Activated CD4-positive, alpha-beta T cell treated with anti-CD3 and anti-CD28 coated beads, Interleukin-2, amount 50 U/mL, for 48 hours (primary cell): ENCODE measurements around the gene IHH.

Experiments
- DNase-seq, 2 experiments: peaks; one replicate each; pipeline ENCODE4 v3.0.0-alpha.2; 2020

Gene IHH

GRCh38 chr2:219060821-219061791 lies at the start of gene IHH:
Gene IHH (minus strand): TSS chr2:219060921. CDS start chr2:219060467, 454 bp downstream.
- DNase-seq, result peak; percentile 16 to 17

- peak; percentile 54 to 65 for DNase-seq
Observed at GRCh38 chr2:219109471-219109870, 48.8 kb upstream of the IHH start.

GRCh38 chr2:219107758-219108157 lies 47.0 kb upstream of the IHH start:
- no peak for DNase-seq

- DNase-seq, result no peak
Observed at GRCh38 chr2:219106251-219106650, 45.5 kb upstream of the IHH start.

GRCh38 chr2:219104107-219105035 lies 43.6 kb upstream of the IHH start:
- DNase-seq, result no peak

- DNase-seq, result no peak
Observed at GRCh38 chr2:219099329-219099728, 38.6 kb upstream of the IHH start.

- DNase-seq, result no peak
Observed at GRCh38 chr2:219095406-219095935, 34.8 kb upstream of the IHH start.

GRCh38 chr2:219094171-219094570 lies 33.5 kb upstream of the IHH start:
- DNase-seq, result no peak

- no peak for DNase-seq
Observed at GRCh38 chr2:219090436-219091299, 29.9 kb upstream of the IHH start.

- DNase-seq, result no peak
Observed at GRCh38 chr2:219089330-219089729, 28.6 kb upstream of the IHH start.

- DNase-seq, result no peak
Observed at GRCh38 chr2:219087848-219088247, 27.1 kb upstream of the IHH start.

- no peak for DNase-seq
Observed at GRCh38 chr2:219087361-219087760, 26.6 kb upstream of the IHH start.

GRCh38 chr2:219086196-219086595 lies 25.5 kb upstream of the IHH start:
- DNase-seq, result no peak

- DNase-seq, result no peak
Observed at GRCh38 chr2:219084791-219085190, 24.1 kb upstream of the IHH start.

- no peak for DNase-seq
Observed at GRCh38 chr2:219082332-219082958, 21.7 kb upstream of the IHH start.

GRCh38 chr2:219081701-219082331 lies 21.1 kb upstream of the IHH start:
- no peak for DNase-seq

- no peak for DNase-seq
Observed at GRCh38 chr2:219081096-219081495, 20.4 kb upstream of the IHH start.

- no peak for DNase-seq
Observed at GRCh38 chr2:219079417-219079816, 18.7 kb upstream of the IHH start.

- DNase-seq, result no peak
Observed at GRCh38 chr2:219078951-219079350, 18.2 kb upstream of the IHH start.

GRCh38 chr2:219078126-219078525 lies 17.4 kb upstream of the IHH start:
- DNase-seq, result no peak

GRCh38 chr2:219076253-219076652 lies 15.5 kb upstream of the IHH start:
- no peak for DNase-seq
